Activated CD8-positive, alpha-beta T cell treated with anti-CD3 and anti-CD28 coated beads, Interleukin-2, amount 10 ng/mL, durations not matched to agents 7 days and 5 days (primary cell): ENCODE measurements around the gene CDH11. TPM values are rescaled to one million over a fixed set of nuclear protein-coding genes. Genes with fewer than 3 reads are reported as not detected.

Experiments used
- ATAC-seq: fragments of 150-1000 bp; cut with Tn5 transposase; one replicate; pipeline ENCODE4 v1.10.0; 2021; ENCODE audit warnings: moderate library complexity
- CTCF ChIA-PET: fragments of 350-600 bp; sonication (Branson Sonifier 250); formaldehyde crosslinking; loops from one replicate; lab custom pipeline; 2021; ENCODE audit warnings: antibody characterized with exemption; lab: Charles Lee
- POLR2A ChIA-PET: fragments of 350-600 bp; sonication (Branson Sonifier 250); formaldehyde crosslinking; loops from one replicate; lab custom pipeline; 2021; ENCODE audit warnings: antibody characterized with exemption; lab: Charles Lee
- DNase-seq: peaks from one replicate; pipeline ENCODE4 v3.0.0-alpha.2; 2020
- H3K27ac Mint-ChIP-seq: one replicate; pipeline ENCODE4 v1.8.0; 2021; ENCODE audit warnings: mild to moderate bottlenecking, mixed read lengths
- H3K27me3 Mint-ChIP-seq: one replicate; pipeline ENCODE4 v1.8.0; 2021; ENCODE audit warnings: low read depth, mixed read lengths
- H3K36me3 Mint-ChIP-seq: one replicate; pipeline ENCODE4 v1.8.0; 2021; ENCODE audit warnings: low read depth, mixed read lengths
- H3K4me1 Mint-ChIP-seq: one replicate; pipeline ENCODE4 v1.8.0; 2021; ENCODE audit warnings: low read depth, mixed read lengths
- H3K4me3 Mint-ChIP-seq: one replicate; pipeline ENCODE4 v1.8.0; 2021; ENCODE audit warnings: mild to moderate bottlenecking, mixed read lengths
- H3K9me3 Mint-ChIP-seq: one replicate; pipeline ENCODE4 v1.8.0; 2022; ENCODE audit warnings: mixed read lengths; ENCODE audit not compliant: insufficient read depth
- total RNA-seq, 2 experiments: library from RNA; stranded (reverse); gene quantifications; one replicate each; pipeline ENCODE4 v1.2.3, GENCODE V29; 2021

The CDH11 gene
- not detected for total RNA-seq

DNA sequence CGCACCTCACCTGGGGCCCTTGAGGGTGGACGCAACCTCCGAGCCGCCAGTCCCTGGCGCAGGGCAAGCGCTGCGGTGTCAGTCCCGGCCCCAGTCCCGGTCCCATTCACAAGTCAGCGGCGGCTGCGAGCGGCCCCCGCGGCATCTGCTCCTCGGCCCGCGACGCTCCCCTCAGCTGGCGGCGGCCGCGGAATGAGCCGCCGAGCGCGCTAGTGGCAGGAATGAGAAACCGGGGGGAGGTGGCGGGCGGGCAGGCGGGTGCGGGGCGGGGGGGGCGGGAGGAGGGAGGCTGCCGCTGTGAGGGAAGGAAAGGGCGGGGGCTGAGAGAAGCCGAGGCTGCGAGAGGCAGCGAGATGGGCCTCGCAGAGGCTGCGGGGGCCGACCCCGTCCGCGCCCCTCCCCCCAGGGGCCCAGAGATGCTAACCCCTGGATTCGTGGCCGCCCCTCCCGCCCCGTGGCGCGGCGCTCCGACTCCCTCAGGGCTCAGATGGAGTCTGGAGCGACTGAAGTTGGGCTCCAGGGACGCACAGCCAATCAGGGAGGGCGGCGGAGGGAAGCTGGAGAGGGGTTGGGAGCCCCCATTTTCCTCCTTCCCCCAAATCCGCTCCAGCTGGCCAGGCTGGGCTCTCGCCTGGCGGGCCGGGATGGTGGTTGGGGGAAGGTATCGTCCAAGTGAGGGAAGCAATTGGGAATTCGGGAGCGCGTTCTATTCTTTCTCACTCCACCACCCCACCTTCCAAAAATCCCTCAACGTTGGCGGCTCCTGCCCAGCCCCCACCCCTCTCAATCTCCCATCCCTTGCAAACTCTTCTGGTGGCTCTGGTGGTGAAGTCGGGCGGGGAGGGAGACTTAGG lies at the start of gene CDH11:
Gene CDH11, minus strand, starts transcription at position 194 of the 854 bp plus-strand sequence. CDS start 117,194 bp downstream, outside the sequence.
- Mint-ChIP-seq H3K27me3 (peaks cover 40% of the 10 kb centered on the region), H3K4me1 (no peaks in the 10 kb centered on the region), H3K36me3 (no peaks in the 10 kb centered on the region), H3K27ac (no peak within 1 kb of the TSS), H3K9me3 (no peaks in the 10 kb centered on the region), H3K4me3 (no peak within 1 kb of the TSS)
- ChIA-PET CTCF (no interaction called here), POLR2A (no interaction called here)
- DNase-seq (no peak), ATAC-seq (no peak)

DNA sequence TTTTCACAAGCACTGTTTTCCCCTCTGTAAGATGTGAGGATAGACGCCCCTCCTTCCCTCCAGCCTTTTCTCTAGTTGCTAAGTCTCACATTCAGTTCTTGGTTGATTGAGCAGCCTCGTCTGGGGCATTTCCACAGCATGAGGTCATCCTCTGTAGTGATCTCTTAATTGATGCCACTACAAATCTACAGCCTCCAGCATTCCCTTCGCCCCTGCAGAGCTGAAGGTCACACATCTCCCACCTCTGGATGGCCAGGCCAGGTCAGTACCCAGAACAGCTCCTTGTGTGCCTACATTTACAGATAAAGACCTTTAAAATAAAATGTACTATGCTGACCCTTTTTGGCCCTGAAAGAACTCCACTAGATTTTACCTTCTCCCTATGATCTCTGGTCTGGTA lies 32.5 kb upstream of the CDH11 start:
- no peaks in the 10 kb centered on the region for H3K36me3 Mint-ChIP-seq
- POLR2A ChIA-PET = no interaction called here

DNA sequence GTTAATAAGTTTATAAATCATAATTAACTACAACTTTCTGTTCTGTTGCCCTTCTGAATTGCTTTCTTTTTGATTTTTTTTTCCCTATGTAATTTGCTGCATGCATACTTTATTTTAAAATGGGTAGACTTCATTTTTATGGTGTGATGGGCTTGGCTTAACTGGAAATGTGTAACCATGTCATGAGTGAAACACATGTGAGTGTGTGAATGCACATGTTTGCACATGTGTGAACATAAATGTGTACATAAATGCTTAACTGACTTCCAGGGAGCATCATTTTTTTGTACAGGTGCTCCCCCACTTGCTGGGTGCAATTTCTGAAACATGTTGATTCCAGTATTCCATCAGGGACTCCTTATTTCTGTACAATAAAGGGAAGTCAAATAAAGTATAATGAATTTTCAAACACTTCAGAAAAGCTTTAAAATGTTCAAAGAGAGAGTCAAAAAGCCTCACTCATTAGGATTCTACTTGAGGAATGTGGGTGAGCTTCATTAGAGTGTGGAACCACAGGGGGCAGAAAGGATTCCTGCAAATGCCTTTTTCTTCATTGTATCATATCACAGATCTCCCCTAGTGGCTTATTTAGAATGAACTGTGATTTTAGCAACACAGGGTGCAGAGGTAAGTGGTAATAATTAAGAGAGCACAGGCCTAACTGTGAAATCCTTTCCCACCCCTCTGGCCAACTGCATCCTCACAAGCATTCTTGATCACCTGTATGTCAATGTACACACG lies 31.7 kb upstream of the CDH11 start:
- Mint-ChIP-seq H3K27me3 (no peaks in the 10 kb centered on the region), H3K9me3 (no peaks in the 10 kb centered on the region), H3K4me3 (no peak overlapping the region), H3K36me3 (no peaks in the 10 kb centered on the region), H3K4me1 (no peaks in the 10 kb centered on the region), H3K27ac (no peak overlapping the region)
- POLR2A ChIA-PET = no interaction called here
- DNase-seq (no peak), ATAC-seq (no peak)
- CTCF ChIA-PET = no interaction called here

More for the DNA sequence above, 32.5 kb upstream of the CDH11 start:
- H3K27ac Mint-ChIP-seq = no peak overlapping the region
- CTCF ChIA-PET = no interaction called here
- no peak overlapping the region for H3K4me3 Mint-ChIP-seq
- no peaks in the 10 kb centered on the region for H3K27me3 Mint-ChIP-seq
- DNase-seq (no peak), ATAC-seq (no peak)
- H3K9me3 Mint-ChIP-seq = no peaks in the 10 kb centered on the region
- no peaks in the 10 kb centered on the region for H3K4me1 Mint-ChIP-seq

GRCh38 chr16:65148804-65149203 lies 26.9 kb upstream of the CDH11 start:
- Mint-ChIP-seq H3K4me1 (no peaks in the 10 kb centered on the region), H3K4me3 (no peak overlapping the region), H3K9me3 (no peaks in the 10 kb centered on the region), H3K27ac (no peak overlapping the region), H3K36me3 (no peaks in the 10 kb centered on the region), H3K27me3 (no peaks in the 10 kb centered on the region)
- no peak for DNase-seq
- ChIA-PET POLR2A (interaction anchor here (0.6 kb wide), 1 partner anchor 560 kb away, joined by 3 read pairs; no protein-coding TSS in a partner anchor), CTCF (no interaction called here)
- ATAC-seq = no peak

DNA sequence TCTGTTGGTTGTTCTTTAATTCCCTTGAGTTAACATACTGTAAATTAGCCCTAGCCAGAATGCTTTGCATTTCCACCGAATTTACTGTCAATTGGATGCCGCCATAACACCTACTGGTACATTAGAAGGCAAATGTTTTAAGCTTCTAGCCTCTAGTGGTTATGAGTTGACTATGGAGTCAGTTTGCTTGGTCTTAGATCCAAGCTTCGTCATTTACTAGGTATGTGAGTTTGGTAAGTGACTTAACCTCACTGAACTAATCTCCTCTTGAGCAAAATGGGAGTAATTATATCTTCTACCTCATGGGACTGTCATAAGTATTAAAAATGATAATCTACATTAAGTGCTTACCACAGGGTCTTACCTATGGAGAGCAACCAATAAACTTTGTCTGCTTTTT lies 20.4 kb upstream of the CDH11 start:
- no peak overlapping the region for H3K27ac Mint-ChIP-seq
- no peaks in the 10 kb centered on the region for H3K36me3 Mint-ChIP-seq
- DNase-seq = no peak
- H3K4me3 Mint-ChIP-seq = no peak overlapping the region
- H3K9me3 Mint-ChIP-seq = no peaks in the 10 kb centered on the region
- H3K27me3 Mint-ChIP-seq = no peaks in the 10 kb centered on the region
- ChIA-PET CTCF (no interaction called here), POLR2A (no interaction called here)
- no peaks in the 10 kb centered on the region for H3K4me1 Mint-ChIP-seq
- no peak for ATAC-seq

DNA sequence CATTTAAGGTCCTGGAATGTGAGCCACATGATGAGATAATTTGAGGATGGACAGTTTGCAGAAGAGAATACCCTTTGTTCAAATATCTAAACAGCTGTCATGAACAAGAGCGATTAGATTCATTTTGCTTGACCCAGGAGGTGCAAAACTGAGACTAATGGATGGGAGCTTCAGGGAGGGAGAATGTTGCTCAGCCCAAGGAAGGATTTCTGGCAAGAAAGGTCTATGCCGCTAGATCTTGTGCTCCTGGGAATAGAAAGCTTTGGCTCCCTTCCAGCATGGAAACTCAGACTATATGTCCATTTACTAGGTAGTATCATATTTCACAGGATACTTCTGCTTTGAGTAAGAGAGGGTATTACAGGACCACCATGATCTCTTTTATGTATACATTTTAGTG lies 14.8 kb upstream of the CDH11 start:
- DNase-seq = no peak
- no peaks in the 10 kb centered on the region for H3K9me3 Mint-ChIP-seq
- CTCF ChIA-PET = no interaction called here

DNA sequence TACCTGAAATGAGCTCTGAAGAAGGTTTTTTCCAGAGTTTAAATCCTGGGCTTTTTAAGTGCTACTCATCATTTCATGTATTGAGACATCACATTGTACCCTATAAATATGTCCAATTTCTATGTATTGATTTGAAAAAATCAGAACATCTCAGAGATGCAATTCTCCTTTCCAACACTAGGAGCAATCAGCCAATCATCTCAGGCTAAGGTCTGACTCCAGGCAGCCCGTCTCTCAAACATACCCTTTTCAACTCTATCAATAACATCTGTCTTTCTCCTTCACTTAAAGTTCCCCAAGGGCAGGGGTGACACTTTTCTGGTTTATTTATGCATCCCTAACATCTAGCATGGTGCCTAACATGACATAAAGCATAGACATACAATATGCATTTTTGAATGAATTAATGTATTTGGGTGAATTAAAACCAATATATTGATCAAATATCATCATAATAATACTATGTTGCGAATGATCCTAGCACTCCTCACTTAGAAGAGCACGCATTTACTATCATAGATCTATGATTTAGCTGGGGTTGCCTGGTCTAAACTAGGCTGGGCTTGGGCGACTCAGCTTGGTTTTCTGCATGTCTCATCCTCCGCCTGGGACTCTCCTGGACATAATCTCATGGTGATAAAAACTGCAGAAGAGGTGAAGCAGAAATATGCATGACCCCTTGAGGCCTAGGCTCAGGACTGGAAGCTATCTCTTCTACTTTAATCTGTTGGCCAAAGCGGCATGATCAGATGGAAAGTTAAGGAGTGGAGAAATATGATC lies 5.2 kb upstream of the CDH11 start:
- peaks cover 19% of the 10 kb centered on the region for H3K27me3 Mint-ChIP-seq
- no peak for DNase-seq
- no peaks in the 10 kb centered on the region for H3K36me3 Mint-ChIP-seq
- peak; percentile 39 for ATAC-seq
- no peak overlapping the region for H3K27ac Mint-ChIP-seq
- no peaks in the 10 kb centered on the region for H3K4me1 Mint-ChIP-seq
- no peaks in the 10 kb centered on the region for H3K9me3 Mint-ChIP-seq
- ChIA-PET POLR2A (no interaction called here), CTCF (no interaction called here)
- H3K4me3 Mint-ChIP-seq = no peak overlapping the region

More for the DNA sequence above, 14.8 kb upstream of the CDH11 start:
- POLR2A ChIA-PET = no interaction called here
- ATAC-seq = no peak
- H3K4me1 Mint-ChIP-seq = no peaks in the 10 kb centered on the region
- no peak overlapping the region for H3K4me3 Mint-ChIP-seq
- H3K27ac Mint-ChIP-seq = no peak overlapping the region
- no peaks in the 10 kb centered on the region for H3K27me3 Mint-ChIP-seq
- no peaks in the 10 kb centered on the region for H3K36me3 Mint-ChIP-seq

DNA sequence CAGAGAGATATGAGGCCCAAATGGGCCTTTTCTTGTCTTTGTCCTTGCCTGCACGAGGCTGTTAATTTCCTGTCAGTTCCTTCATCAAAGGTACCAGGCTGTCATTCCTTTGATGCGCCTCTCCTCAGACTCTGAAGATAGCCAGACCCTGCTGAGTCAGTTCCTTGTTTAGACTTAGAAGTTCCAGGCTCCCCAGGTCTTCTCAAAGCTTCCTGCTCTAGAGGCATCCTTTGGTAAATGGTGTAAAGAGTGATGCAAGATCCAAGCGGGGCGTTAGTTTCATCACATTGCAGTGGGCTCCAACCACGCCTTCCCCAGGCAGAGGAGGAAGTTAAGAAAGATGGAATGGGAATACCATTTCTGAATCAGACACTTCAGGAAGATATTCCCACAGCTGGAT lies 4.0 kb upstream of the CDH11 start:
- ChIA-PET CTCF (no interaction called here), POLR2A (no interaction called here)
- ATAC-seq (no peak), DNase-seq (no peak)
- Mint-ChIP-seq H3K4me3 (no peak overlapping the region), H3K9me3 (no peaks in the 10 kb centered on the region), H3K4me1 (no peaks in the 10 kb centered on the region), H3K27me3 (peaks cover 23% of the 10 kb centered on the region), H3K36me3 (no peaks in the 10 kb centered on the region), H3K27ac (no peak overlapping the region)

DNA sequence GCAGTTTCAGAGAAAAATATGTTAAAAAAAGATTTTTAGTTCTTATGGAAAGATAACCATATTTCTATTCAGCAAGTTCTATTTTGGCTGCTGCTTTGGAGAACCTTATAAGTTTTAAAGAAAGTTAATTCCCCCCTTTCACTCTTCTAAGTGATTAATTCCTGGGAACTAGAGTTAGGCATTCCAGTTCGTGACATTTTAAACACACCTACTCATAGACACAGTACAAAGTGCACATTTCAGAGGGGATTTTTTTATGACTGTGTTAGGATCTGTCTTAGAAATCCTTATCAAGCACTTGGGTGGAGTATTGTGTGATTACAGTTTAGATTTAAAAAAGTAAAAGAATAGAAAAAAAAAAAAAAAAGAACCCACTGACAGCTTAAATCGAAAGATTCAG lies 3.5 kb upstream of the CDH11 start:
- ChIA-PET POLR2A (no interaction called here), CTCF (no interaction called here)
- DNase-seq (no peak), ATAC-seq (no peak)
- H3K36me3 Mint-ChIP-seq = no peaks in the 10 kb centered on the region
- no peak overlapping the region for H3K4me3 Mint-ChIP-seq
- H3K27ac Mint-ChIP-seq = no peak overlapping the region
- H3K27me3 Mint-ChIP-seq = peaks cover 26% of the 10 kb centered on the region
- H3K9me3 Mint-ChIP-seq = no peaks in the 10 kb centered on the region
- no peaks in the 10 kb centered on the region for H3K4me1 Mint-ChIP-seq

- Mint-ChIP-seq H3K27ac (no peak overlapping the region), H3K9me3 (no peaks in the 10 kb centered on the region), H3K27me3 (peaks cover 32% of the 10 kb centered on the region), H3K4me1 (no peaks in the 10 kb centered on the region), H3K4me3 (no peak overlapping the region), H3K36me3 (no peaks in the 10 kb centered on the region)
- ChIA-PET CTCF (no interaction called here), POLR2A (no interaction called here)
- no peak for ATAC-seq
- no peak for DNase-seq
Observed at GRCh38 chr16:65124596-65124995, 2.7 kb upstream of the CDH11 start.

GRCh38 chr16:65124212-65124548 lies 2.3 kb upstream of the CDH11 start:
- DNase-seq (no peak), ATAC-seq (no peak)
- CTCF ChIA-PET = no interaction called here
- Mint-ChIP-seq H3K27me3 (peaks cover 35% of the 10 kb centered on the region), H3K27ac (no peak overlapping the region), H3K36me3 (no peaks in the 10 kb centered on the region), H3K9me3 (no peaks in the 10 kb centered on the region), H3K4me3 (no peak overlapping the region), H3K4me1 (no peaks in the 10 kb centered on the region)
- POLR2A ChIA-PET = no interaction called here
